ENCODE measurements around the gene HYAL3.
"Not testable (repeated sequence)": the region's sequence is repeated elsewhere in the genome, so short reads cannot be mapped to it uniquely, and the experiment has no call there.

Gene HYAL3

GRCh38 chr3:50317300-50317699, 18.1 kb upstream of the HYAL3 start:
- in situ Hi-C loops (cut with MboI; ENCODE audit: low sequenced_read_pairs) = no loop called here

DNA sequence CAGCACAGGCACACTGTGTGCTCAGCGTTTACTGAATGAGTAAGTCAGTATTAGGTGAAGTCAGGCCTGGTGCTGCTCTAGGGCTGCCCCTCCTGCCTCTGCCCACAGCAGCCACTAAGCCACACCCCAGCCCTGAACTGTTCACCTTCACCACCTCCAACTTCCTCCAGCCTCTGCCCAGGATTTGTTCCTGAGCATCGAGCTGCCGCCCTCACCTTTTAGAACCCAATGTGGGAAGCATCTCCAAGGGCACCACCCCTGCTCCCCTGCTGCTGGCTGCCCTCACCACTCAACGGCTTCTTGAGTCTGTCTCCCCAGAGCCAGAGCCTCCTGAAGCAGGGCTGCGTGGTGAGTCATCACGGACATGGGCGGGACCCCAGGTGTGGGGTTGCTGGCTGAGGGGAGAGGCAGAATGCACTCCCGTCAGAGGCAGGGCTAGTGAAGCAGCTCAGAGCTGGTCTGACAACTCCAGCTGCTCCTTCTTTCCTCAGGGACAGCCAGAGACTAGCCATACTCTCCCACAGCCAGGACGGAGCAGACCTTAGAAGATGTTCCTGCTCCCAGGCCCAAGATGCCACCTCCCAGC, 17.5 kb upstream of the HYAL3 start:
- in situ Hi-C loops (cut with MboI; ENCODE audit: low sequenced_read_pairs) = no loop called here

- in situ Hi-C loops (cut with MboI; ENCODE audit: low sequenced_read_pairs) = no loop called here
Measured at GRCh38 chr3:50314816-50315215, 15.6 kb upstream of the HYAL3 start.

DNA sequence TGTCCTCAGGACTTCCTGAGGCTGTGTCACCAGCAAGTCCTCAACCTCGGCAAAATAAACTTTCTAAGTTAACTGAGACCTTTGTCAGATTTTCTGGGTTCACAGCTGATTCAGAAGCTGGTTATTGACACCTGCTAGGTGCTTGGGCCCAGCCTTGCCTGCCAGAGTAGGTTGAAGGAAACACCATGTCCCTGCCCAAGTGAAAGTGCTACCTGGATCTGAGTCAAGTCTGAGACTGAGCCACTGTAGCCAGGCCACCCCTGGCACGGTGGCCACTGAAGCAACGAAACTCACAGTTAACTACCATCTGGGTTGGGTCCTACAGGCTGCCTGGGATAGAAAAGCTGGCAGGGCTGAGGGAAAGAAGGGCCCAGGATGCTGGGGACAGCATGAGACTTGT, 15.1 kb upstream of the HYAL3 start:
- in situ Hi-C loops (cut with MboI; ENCODE audit: low sequenced_read_pairs) = no loop called here

- in situ Hi-C loops (cut with MboI; ENCODE audit: low sequenced_read_pairs) = not testable (repeated sequence)
Measured at GRCh38 chr3:50312041-50312440, 12.8 kb upstream of the HYAL3 start.

DNA sequence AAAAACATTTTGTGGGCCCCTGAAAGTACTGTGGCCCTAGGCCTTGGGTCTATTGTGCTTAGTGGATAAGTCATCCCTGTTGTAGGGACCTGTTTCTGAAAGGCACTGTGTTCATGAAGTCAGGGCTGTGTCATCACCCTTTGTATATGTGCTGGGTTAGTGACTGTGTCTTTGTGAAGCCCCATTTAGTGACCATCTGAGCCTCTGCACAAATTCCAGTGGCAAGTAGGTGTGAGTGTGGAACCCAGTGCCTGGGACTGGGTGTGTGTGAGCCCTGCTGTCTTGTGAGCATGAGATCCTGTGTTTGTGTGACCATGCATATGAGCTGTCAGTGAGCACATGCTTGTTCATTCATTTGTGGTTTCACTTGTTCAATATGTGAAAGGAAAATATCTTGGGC, 5.4 kb upstream of the HYAL3 start:
- in situ Hi-C loops (cut with MboI; ENCODE audit: low sequenced_read_pairs) = no loop called here

DNA sequence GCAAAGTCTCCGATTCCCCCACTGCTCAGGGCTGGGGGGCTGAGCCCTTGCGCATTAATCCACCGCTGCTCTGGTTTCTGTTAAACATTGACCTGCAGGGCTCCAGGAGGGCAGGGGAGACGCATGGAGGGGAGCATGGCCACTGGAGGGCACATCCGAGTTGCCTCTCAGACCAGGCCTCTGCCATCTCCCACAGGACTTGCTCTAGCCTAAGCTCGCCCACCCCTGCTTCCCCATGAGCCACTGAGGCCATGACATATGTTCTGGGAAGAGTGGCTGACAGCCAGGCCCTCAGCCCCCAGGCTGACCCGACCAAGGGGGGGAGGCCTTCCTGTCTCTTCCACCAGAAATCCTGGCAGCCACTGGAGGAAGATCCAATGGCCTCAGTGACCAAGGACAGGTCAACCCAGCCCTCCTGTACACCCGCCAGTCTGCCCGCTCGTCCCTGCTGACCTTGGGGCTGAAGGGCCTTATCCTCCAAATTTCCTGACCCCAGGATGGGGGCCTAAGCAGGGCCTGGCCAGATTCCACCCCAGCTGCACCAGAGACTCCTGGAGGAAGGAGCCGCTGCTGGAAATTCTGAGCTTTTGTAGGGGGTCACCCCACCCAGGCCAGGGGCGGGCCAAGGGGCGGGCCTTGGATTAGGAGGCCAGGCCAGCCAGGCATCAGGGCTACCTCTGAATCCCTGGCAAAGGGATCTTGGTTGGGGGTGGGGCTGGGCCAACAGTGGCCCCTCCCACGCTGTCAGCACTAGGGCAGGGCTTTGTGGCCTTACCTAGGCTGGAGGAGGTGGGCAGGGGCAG, 4.0 kb upstream of the HYAL3 start, which contains the start of gene HYAL1:
HYAL1 (minus strand) TSS at position 562 of the 803 bp plus-strand sequence. CDS start 618 bp downstream, outside the sequence.
- in situ Hi-C loops (cut with MboI; ENCODE audit: low sequenced_read_pairs) = no loop called here

GRCh38 chr3:50302095-50303012, 3.1 kb upstream of the HYAL3 start:
- in situ Hi-C loops (cut with MboI; ENCODE audit: low sequenced_read_pairs) = no loop called here

DNA sequence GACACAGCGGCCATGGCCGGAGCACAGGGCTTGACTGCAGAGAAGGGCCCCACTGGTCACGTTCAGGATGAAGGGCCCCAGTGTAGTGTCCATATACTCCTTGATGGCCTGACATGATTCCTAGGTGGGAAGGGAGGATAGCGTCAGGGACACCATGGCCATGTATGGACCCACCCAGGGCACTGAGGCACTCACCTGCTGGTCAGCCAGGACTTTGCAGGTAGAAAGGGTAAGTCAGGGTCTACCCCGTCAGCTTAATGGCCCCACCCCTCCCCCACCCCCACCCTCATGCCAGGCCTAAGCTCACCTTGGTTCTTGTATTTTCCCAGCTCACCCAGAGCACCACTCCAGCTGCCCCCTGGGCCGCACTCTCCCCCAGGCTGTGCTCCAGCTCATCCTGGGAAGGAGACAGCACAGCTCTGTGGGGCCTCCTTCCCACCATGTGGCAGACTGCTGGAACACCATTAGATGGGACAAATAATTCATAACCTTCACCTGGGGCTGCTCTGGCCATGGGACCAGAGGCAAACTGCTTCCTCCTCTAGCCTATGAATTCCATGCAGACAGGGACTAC, 1.6 kb upstream of the HYAL3 start:
- in situ Hi-C loops (cut with MboI; ENCODE audit: low sequenced_read_pairs) = no loop called here

DNA sequence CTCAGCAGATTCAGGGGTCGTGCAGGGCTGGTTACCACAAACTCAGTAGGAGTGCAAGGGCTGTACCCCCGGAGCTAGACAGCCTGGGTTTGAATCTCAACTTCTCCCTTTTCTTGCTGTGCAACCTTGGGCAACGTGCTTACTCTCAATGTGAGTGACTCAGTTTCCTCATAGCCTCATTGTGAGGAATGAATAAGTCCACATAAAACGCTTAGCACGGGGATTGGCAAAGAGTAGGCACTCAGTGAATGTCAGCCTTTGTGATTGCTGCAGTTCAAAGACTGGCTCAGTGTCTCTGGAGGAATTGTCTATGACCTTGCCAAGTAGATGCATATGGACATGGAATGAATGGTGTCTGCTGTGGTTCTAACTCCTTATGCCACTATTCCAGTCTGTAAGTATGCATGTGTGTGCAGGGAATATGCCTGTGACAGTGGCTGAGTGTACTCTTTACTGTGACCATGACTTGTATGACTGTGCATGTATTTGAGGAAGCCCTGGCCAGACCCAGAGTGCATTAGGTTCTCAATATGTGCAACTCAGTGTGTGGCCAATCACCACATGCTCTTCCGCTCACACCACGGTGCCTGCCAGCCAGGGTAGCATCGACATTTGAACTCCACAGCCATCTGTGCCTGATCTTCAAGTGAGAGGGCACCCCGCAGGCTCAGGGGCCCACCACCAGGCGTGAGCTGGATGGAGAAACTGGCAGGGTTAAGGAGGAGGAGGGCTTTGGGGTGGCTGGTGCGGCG, 900 bp upstream of the HYAL3 start:
- in situ Hi-C loops (cut with MboI; ENCODE audit: low sequenced_read_pairs) = no loop called here

GRCh38 chr3:50299638-50299928, 378 bp upstream of the HYAL3 start:
- in situ Hi-C loops (cut with MboI; ENCODE audit: low sequenced_read_pairs) = no loop called here

- in situ Hi-C loops (cut with MboI; ENCODE audit: low sequenced_read_pairs) = no loop called here
Measured at GRCh38 chr3:50297896-50298725, 1.1 kb downstream of the HYAL3 start.

- in situ Hi-C loops (cut with MboI; ENCODE audit: low sequenced_read_pairs) = no loop called here
Measured at GRCh38 chr3:50297384-50297775, 1.8 kb downstream of the HYAL3 start.

- in situ Hi-C loops (cut with MboI; ENCODE audit: low sequenced_read_pairs) = no loop called here
Measured at GRCh38 chr3:50296721-50297383, 2.4 kb downstream of the HYAL3 start.

DNA sequence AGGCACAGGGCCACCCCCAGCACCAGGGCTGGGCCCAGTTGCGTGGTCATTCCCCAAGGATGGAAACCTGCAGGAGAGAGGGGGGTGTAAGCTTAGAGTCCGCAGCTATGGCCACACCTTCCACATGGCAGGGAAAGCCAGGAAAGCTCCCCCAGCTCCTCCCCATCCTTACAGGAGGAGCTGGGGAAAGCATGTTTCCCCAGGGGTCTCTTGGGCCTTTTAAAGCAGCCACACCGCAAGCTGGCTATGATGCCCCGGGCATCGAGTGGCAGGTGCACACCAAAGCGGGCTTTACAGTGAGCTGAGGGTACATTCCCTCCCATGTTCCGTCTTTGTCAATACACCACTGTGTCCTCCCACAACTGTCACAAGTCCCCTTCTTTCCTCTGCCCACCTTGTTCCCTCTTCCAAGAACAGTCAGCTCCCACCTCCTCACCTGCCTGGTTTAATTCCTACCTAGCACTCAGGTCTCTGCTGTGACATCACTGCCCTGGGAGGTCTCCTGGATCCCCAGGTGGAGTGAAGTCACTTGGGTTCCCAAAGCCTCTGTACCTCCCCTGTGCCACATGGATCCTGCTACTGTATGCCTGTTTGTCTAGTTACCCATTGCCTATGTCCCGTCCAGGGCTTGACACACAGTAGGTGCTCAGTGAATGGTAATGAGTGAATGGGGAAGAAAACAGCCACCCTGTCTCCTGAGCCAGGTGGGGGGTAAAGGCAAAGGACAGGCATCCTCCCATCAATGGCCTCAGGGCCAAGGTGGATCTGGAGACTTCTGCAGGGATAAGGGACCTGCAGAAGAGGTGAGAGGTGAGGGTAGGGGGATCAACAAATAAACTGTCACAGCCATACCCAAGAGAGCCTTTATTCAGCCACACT, 3.4 kb downstream of the HYAL3 start:
- in situ Hi-C loops (cut with MboI; ENCODE audit: low sequenced_read_pairs) = no loop called here

DNA sequence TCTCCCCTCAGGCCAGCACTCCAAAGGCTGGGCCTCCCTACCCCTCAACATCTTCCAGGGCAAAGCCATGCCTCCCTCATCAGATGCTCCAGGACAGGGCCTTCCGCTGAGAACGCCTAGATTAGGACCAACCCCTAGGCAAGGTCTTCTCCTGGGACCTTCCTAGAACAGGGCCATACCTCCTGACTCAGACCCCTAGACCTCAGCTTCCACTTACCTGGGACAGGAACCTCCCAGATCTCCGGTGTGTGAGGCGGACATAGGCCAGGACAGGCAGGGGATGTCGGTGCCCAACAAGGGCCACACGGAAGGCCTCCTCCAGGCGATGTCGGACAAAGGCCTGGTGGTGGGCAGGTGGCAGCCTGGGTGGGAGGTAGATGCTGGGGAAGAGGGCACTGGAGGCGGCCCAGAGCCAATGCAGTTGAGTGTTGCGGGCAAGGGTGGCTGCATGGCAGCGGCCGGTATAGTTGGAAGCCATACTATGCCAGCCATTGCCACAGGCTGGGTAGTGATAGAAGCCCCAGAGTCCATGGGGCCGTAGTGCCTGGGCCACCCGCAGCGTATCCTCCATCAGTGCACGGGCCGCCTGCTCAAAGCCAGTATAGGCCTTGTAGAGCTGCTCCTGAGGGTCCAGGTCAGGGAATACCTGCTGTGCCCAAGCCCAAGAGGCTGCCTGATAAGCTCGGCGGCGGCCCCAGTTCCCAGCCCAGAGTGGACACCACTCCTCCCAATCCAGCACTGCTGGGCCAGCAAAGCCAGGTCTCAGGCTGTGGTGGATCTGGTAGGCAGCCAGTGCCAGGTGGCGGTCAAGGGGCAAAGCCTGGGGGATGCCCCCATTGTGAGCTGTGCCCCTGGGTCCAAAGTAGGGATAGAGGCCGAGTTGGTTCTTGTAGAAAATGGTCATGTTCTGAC, 4.5 kb downstream of the HYAL3 start:
- in situ Hi-C loops (cut with MboI; ENCODE audit: low sequenced_read_pairs) = no loop called here

- in situ Hi-C loops (cut with MboI; ENCODE audit: low sequenced_read_pairs) = no loop called here
Measured at GRCh38 chr3:50294089-50294488, 5.1 kb downstream of the HYAL3 start.
